Measurements from ENCODE around the gene SLC7A5.
"Not testable (repeated sequence)": the region's sequence is repeated elsewhere in the genome, so short reads cannot be mapped to it uniquely, and the experiment has no call there.

DNA sequence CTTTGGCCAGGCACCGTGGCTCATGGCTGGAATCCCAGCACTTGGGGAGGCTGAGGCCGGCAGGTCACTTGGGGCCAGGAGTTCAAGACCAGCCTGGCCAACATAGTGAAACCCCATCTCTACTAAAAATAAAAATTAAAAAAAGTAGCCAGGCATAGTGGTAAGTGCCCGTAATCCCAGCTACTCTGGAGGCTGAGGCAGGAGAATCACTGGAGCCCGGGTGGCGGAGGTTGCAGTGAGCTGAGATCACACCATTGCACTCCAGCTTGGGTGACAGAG lies 43.5 kb downstream of the SLC7A5 start:
- TF ChIP-seq POLR2A (IDR thresholded peaks at IDR 0.05); EP300 (IDR thresholded peaks at IDR 0.05; ENCODE audit: low read depth); POLR2AphosphoS5 (IDR thresholded peaks at IDR 0.05): not testable (repeated sequence)
- TF ChIP-seq, protein P1, sequence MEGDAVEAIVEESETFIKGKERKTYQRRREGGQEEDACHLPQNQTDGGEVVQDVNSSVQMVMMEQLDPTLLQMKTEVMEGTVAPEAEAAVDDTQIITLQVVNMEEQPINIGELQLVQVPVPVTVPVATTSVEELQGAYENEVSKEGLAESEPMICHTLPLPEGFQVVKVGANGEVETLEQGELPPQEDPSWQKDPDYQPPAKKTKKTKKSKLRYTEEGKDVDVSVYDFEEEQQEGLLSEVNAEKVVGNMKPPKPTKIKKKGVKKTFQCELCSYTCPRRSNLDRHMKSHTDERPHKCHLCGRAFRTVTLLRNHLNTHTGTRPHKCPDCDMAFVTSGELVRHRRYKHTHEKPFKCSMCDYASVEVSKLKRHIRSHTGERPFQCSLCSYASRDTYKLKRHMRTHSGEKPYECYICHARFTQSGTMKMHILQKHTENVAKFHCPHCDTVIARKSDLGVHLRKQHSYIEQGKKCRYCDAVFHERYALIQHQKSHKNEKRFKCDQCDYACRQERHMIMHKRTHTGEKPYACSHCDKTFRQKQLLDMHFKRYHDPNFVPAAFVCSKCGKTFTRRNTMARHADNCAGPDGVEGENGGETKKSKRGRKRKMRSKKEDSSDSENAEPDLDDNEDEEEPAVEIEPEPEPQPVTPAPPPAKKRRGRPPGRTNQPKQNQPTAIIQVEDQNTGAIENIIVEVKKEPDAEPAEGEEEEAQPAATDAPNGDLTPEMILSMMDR (IDR thresholded peaks at IDR 0.05): not testable (repeated sequence)

Data from transverse colon (tissue), 4 donors.